Measurements from ENCODE around the gene FLOT2. TPM values are rescaled to one million over a fixed set of nuclear protein-coding genes. Genes with fewer than 3 reads are reported as not detected.

The FLOT2 gene
- total and polyA plus RNA-seq, 12 donors = 23.8 to 193 (median 69.1) TPM

- 51 to 65% (median 60%) methylated on average over 1 of the region's 1 CpG for WGBS, 4 donors
- Histone ChIP-seq H3K27me3 (no peaks in the 10 kb centered on the region), H3K27ac (no peak overlapping the region), H3K4me1 (replicated peaks in 1 of 2) (no peaks in the 10 kb centered on the region), H3K9me3 (replicated peaks in 1 of 3) (no peaks in the 10 kb centered on the region), H3K4me3 (no peak overlapping the region), H3K36me3 (replicated peaks in 1 of 2) (peaks cover 0 to 24% of the 10 kb centered on the region in 2 donors)
- intact Hi-C loops (cut with DNase I) = no loop called here
- TF ChIP-seq POLR2A (IDR thresholded peaks at IDR 0.05) = no peak
- TF ChIP-seq CTCF (IDR thresholded peaks at IDR 0.05) = no peak
- no peak for DNase-seq
Observed at GRCh38 chr17:28875848-28876550, 21.5 kb downstream of the FLOT2 start.

- no peaks in the 10 kb centered on the region for H3K4me1 ChIP-seq (replicated peaks in 1 of 2)
- intact Hi-C loops (cut with DNase I) = no loop called here
- no peak overlapping the region for H3K27ac ChIP-seq
- peaks cover 0 to 11% of the 10 kb centered on the region in 2 donors for H3K36me3 ChIP-seq (replicated peaks in 1 of 2)
- no peaks in the 10 kb centered on the region for H3K27me3 ChIP-seq
- no peak for TF ChIP-seq POLR2A (IDR thresholded peaks at IDR 0.05)
- no peak for TF ChIP-seq CTCF (IDR thresholded peaks at IDR 0.05)
- DNase-seq = no peak
- H3K9me3 ChIP-seq (replicated peaks in 1 of 3) = no peaks in the 10 kb centered on the region
- WGBS, 4 donors = 75 to 88% (median 80%) methylated on average over 3 of the region's 3 CpGs
- no peak overlapping the region for H3K4me3 ChIP-seq
Observed at GRCh38 chr17:28874750-28875149, 22.8 kb downstream of the FLOT2 start.

DNA sequence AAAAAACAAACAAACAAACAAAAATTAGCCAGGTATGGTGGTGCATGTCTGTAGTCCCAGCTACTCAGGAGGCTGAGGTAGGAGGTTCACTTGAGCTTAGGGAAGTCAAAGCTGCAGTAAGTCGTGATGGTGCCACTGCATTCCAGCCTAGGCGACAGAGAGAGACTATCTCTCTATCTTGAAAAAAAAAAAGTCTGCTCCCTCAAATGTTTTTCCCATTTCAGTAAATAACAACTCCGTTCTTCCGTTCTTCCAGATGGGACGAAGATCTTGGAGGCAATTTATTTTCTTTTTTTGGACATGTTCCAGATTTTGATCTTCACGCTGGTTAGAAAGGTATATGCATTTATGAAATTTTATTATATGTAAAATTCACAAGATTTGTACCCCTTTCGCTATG is 23.7 kb downstream of the FLOT2 start:
- 86 to 91% (median 88%) methylated on average over 7 of the region's 7 CpGs for WGBS, 4 donors
- Histone ChIP-seq H3K4me1 (replicated peaks in 1 of 2) (no peaks in the 10 kb centered on the region), H3K9me3 (replicated peaks in 1 of 3) (no peaks in the 10 kb centered on the region), H3K36me3 (replicated peaks in 1 of 2) (peaks cover 0 to 2% of the 10 kb centered on the region in 2 donors), H3K27ac (no peak overlapping the region), H3K4me3 (no peak overlapping the region), H3K27me3 (no peaks in the 10 kb centered on the region)
- DNase-seq = no peak
- no peak for TF ChIP-seq POLR2A (IDR thresholded peaks at IDR 0.05)
- TF ChIP-seq CTCF (IDR thresholded peaks at IDR 0.05) = no peak
- intact Hi-C loops (cut with DNase I) = no loop called here

DNA sequence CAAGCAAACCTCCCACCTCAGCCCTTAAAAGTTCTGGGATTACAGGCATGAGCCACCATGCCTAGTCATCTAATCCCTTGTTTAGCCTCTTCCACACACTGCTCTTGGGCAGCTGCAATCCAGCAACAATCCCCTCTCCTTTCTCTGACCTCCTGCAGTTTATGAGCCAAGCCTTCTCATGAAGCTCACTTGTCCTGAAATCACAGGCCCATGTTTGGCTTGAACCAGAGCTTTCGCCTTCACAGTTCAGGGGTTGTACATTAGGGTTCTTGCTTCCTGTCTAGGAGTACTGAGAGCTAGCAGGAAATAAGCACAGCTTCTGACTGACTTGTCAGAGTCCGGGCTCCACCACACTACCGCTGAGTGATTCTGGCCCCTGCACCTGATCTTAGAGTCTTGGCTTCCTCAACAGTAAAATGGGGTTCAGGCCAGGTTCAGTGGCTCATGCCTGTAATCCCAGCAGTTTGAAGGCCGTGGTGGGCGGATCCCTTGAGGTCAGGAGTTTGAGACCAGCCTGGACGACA is 26.4 kb downstream of the FLOT2 start:
- intact Hi-C loops (cut with DNase I) = no loop called here

More for the DNA sequence above, 26.4 kb downstream of the FLOT2 start:
- TF ChIP-seq POLR2A (IDR thresholded peaks at IDR 0.05) = no peak
- no peak for TF ChIP-seq CTCF (IDR thresholded peaks at IDR 0.05)
- WGBS, 4 donors = 76 to 89% (median 83%) methylated on average over 4 to 6 of the region's 6 CpGs
- Histone ChIP-seq H3K9me3 (replicated peaks in 1 of 3) (no peaks in the 10 kb centered on the region), H3K27ac (no peak overlapping the region), H3K4me3 (no peak overlapping the region), H3K36me3 (replicated peaks in 1 of 2) (no peaks in the 10 kb centered on the region), H3K4me1 (replicated peaks in 1 of 2) (no peaks in the 10 kb centered on the region), H3K27me3 (no peaks in the 10 kb centered on the region)
- DNase-seq = no peak

Measured in adrenal gland (tissue), 12 donors.